ENCODE data around the gene LEMD2.
A peak's percentile ranks its signal among the peaks of the same experiment; 100 is the strongest.

Gene LEMD2

DNA sequence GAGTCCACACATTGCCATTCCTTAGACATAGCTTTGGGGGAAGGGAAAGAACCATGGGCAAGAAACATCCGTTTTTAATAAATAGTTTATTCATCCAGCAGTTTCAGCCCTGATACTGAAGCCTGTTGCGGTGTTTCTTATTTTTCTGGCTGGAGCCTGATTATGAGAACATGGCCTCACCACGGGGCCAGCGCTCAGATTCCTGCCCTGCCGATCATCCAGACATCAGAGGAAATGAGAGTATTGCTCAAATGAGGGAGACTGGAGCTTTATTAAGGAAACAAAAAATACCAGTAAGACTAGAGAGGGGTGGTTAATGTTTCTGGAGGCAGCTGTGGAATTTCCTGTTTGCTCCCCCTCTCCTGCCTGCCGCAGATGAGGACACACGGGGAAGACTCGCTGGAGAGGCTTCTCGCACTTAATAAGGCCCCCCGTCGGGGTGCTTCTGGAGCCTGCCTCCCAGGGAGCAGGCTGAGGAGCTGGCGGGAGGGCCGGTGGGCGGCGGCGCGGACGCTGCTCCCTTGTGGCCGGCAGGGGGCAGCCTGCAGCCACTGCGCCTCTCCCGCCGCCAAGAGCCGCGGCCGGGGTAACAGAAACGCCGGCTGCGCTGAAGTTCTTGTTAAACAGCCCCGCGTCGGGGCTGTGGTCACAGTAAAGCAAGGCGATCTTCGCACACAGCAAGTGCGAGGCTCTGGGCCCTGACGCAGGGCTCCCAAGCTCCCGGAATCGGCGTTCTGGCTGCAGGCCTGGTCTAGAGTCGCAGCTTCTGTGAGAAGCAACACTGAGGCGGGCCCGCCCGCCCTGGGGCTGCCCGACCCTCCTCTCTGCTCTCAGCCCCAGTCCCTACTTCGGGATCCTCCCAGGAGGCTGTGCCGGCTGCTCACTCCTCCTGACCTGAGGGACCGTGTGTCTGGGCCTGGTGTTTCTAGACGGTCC, 17.5 kb downstream of the LEMD2 start:
- DNase-seq, result peak; percentile 51

DNA sequence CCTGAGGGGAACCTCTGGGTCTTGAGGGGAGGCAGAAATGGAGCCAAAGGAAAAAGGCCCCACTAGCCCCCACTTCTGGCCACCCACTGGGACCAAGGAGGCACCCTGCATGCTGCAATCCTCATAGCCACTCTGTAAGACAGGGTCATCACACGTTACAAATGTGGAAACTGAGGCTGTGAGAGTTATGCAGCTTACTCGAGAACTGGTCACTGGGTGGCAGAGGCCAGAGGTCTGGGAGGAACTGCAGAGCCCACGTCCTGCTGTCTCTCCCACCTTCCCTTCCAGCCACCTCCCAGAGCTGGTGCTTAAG, 18.1 kb downstream of the LEMD2 start:
- no peak for DNase-seq

DNA sequence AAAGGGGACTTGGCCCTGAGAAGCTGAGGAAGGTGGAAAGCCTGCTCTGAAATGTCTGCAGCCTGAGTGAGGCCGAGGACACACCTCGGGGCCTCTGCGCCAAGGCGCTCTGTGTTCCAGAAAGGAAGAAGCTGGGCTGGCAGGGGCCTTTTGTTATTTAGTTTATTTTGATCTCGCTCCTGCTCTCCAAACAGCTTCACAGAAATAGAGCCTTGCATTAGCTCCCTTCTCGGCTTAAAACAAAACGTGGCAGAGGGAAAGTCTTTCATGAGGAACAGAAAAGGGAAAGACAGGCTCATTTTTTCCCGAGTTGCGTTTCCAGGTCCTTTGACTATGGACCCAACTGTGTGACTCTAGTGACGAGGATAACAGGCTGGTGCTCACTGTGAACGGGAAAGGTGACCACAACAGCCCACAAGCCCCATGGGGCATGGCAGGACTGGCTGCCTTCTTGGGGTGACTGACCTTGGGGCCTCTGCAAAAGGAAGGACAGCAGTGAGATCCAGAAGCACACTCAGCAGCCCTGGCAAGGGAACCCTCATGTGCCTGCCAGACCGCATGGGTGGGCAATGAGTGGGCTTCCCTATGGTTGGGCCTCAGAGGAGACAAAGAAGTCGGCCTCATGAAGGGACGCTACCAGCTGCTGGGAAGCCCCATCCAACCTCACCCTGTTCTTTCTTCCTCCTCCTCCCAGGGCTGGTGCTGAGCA, 18.7 kb downstream of the LEMD2 start:
- DNase-seq, result no peak

DNA sequence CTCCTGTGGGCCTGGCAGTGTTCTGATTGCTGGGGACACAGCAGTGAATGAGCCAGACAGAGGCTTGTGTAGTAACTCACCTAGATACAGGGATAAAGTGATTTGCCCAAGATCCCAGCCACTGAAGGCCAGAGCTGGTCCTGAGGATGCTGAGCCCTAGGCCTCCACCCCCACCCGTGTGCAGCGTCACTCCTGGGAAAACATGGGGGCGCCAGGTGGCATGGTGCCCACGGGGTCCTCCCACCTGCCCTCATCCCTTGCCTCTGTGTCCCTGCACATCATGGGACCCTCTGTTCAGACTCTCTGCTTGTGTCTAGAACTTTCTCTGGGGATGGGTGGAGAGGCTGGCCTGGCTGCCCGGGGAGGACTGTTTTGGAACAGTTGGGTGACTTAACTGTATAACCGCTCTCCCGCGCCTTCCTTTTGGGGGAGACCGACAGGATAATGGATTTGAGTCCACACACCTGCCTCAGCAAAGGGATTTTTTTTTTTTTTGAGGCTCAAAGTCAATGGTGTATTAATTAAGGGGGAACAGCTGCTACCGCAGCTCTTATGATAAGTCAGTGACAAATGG, 19.6 kb downstream of the LEMD2 start:
- no peak for DNase-seq

DNA sequence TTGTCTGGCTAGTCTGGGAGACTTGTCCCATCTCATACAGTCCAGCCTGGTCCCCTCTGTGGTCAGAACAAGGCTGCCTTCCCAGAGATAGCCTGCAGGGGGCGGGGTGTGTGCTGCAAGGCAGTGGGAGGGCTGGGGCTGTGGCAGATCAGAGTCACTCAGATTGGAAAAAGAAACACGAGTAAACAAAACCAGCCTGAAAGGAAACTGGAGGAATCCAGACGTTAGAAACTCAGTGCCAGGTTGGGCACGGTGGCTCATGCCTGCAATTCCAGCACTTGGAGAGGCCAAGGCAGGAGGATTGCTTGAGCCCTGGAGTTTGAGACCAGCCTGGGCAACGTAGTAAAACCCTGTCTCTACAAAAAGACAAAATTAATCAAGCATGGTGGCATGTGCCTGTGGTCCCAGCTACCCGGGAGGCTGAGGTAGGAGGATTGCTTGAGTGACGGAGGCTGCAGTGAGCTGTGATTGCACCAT, 20.2 kb downstream of the LEMD2 start:
- DNase-seq, result peak; percentile 44

DNA sequence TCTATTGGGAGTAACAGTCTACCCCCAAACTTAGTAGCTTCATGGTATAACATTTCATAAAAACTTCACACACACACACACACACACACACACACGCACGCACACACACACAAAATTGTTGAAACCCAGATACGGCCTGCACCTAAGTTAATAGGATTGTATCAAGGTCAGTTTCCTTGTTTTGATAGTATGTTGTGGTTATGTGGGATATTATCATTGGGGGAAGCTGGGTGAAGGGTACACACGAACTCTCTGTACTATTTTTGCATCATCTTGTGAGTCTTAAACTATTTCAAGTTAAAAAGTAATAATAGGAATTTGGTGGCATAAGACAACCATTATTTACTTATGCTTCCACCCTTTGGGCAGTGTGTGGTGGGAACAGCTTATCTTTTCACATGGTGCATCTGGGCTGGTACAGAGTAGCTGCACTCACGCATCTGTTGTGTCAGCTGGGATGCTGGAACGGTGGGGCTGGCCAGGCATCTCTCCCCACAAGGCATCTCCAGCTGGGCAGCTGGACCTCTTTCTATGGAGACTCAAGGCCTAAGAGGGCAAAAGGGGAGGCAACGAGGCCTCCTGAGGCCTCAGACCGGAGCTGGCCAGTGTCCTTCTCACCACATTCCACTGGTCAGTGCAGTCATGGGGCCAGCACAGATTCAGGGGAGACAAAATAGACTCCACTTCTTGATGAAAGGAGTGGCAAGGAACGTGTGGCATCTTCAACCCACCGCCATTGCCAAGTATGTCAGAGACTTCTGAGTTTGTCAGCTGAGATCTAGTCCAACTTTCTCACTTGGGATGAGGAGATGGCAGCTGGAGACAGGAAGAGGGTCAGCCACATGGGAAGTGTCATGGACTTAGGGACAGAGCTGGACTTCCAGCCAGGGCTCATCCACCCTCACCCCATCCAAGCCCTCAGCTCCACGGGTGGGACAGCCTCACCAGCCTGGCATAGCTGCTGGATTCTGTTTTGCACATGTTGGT, 21.7 kb downstream of the LEMD2 start:
- DNase-seq, result no peak

DNA sequence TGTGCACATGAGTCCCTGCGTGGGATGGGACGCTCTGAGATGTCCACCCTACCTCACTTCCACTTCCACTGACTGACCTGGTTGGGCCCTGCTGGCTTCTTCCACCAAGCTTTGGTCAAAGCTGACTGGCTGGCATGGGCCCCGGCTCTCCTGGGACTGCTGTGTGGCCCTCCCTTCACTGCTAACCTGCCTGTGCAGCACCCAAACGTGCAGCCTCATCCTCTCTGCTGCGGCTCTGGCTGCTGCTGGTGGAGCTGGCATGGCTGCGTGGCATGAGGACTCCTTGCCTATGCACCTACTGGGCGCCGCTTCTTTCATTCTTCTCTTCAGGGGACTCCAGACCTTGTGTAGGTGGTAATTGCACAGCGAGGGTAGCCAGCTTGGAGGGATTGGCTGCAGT, 23.6 kb downstream of the LEMD2 start:
- DNase-seq, result no peak

DNA sequence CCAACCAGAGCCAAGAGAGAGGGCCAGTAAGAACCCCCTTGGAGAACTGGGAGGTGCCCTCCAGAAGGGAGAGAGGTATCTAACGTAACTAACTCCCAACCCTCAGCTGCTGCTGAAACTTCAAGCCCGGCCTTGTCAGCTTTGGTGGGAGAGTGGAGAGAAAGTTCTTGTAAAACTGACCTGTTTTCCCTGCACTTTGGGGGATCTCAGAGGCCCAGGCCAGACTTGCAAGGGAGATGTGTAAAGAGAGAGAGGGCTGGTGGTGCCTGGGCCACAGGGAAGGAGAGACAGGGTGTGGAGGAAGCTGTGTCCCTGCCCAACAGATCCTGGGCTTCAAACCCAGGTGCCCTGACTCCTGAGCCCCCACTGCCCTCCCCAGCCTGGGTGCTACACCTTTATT, 24.9 kb downstream of the LEMD2 start:
- no peak for DNase-seq

DNA sequence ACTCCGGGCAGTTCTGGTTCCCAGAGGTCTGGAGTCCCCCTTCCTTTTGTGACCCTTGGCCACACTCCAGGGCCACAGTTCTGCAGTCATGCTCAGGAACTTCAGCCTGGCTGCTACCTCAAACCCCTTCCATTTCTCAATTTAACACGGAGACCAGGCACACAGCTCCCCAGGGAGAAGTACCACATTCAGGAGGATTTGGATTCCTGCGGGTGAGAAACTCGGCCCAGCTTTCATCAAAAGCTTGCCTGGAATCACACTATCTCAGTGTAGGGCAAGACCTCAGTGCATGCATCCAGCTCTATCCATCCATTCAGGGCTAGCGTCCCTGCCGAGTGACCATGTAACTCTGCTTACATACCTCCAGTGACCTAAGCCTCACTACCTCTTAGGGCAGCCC, 25.4 kb downstream of the LEMD2 start:
- DNase-seq, result no peak

DNA sequence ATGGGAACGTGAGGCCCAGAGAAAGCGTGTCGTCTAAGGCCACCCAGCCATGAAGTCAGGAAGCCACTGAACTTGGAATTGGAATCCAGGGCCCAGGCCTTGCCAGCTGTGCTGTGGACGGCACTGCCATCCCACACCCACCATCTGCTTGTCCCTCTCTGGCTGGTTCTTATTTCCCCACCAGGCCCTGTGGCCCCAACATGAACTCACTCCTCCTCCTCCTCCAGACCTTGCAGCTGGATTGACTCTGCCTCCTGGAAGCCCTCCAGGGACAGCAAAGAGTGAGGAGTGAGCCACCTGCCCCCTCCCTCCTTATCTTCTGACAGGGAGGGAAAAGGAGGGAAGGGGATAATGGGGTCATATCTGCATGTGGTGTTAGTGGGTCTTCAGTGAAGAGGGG, 26.2 kb downstream of the LEMD2 start:
- no peak for DNase-seq

DNA sequence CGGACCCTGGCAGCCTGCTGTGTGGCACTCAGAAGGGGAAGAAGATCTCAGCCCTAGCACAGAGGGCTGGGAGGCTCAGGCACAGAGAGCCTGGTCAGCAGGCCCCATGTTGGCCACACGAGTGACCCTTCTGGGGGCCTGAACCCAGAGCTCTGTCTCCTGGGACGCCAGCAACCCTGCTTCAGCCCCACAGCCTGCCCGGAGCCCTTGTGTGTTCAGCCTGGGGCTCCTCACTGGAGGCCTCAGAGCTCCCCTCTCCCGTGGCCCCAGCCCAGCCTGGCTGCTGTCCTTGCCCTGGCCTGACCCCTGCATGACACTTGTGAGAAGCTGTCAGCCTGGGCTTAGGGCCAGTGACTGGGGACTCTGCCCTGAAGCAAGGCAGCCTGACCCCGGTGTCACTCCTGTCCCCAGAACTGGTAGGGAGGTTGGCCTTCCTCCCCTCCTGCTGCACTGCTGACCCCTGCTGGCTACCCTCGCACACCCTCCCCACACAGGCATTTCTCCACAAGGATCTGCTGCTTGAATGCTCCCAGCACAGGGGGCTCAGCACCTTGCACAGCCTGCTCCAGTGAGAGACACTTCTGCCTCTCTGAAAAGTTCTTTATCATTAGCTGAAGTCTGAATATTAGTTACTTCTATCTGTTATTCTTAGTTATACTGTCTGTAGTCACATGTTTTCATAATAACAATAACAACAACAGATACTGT, 26.9 kb downstream of the LEMD2 start:
- DNase-seq, result peak; percentile 26

DNA sequence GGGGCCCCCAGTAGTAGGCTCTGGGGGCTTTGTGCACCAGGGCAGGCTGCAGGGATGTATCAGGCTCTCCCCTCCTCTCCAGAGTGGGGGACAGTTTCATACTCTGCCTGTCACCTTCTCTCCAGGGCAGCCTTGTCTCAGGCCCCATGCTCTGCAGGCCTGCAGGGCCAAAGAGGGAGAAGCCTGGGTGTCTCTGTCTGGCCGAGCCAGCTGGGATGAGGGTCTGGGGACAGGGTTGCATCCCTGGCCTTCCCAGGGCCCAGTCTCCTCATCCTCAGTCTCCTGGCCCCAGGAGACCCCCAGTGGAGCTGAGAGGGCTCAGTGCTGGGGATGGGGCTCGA, 27.4 kb downstream of the LEMD2 start:
- no peak for DNase-seq

DNA sequence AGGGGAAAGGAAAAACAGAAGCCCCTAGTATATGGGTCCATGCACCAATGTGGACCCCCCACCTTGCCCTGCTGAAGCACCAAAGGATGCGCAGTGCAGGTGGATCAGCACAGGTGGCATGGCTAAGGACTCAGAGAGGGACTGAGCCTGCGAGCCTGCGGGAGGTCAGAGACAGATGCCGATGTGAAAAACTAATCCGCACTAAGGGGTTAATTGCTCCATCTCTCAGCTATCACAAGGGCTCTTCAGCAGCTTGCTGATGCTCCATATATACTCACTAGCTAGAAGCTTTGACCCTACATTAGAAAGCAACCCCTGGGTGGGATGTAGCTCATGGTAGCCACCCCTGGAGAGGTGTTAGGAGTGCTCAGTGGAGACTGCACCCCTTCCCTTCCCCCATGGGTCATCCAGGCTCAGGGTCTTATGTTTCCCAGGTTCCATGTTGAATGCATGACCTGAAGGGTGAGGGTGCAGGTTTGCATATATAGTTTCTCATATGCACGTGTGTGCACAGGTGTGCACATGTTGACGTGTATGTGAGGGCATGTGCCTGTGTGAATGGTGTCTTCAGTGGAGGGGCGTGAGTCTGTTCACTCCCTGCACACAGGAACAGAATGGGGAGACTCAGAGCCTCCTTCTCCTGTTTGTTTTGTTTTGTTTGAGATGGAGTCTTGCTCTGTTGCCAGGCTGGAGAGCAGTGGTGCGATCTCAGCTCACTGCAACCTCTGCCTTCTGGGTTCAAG, 28.9 kb downstream of the LEMD2 start:
- no peak for DNase-seq

DNA sequence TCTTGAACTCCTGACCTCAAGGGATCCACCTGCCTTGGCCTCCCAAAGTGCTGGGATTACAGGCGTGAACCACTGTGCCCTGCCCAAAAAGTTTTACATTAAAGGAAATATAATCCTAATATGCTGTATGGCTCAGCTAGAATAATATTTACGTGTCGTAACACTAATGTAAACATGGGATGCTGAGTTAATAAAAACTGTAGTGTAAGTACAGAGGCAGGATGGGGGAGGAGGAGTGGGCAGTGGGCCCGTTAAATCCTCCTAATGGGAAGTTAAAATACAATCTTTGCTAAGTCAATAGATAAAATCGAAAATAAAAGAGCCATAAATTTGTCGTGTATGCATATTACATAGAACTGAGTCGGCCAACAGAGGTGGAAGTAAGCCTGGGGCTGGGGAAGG, 30.1 kb downstream of the LEMD2 start:
- DNase-seq, result no peak

DNA sequence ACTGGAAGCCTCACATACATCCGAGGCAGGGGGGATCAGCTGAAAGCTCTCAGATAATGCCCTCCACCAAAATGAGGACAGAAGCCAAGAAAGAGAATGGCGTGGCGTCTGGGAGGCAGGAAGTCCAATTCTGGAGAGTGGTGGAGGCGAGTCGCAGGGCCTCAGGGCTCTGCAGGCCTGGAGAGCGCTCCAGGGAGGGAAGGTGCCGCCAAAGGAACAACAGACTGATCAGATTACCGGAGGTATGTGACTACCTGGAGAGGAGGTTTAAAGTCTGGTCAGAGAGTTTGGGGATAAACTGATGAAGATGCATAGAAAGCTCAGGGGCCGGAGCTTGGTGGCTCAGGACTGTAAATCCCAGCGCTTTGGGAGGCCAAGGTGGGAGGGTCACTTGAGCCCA, 31.0 kb downstream of the LEMD2 start:
- no peak for DNase-seq

DNA sequence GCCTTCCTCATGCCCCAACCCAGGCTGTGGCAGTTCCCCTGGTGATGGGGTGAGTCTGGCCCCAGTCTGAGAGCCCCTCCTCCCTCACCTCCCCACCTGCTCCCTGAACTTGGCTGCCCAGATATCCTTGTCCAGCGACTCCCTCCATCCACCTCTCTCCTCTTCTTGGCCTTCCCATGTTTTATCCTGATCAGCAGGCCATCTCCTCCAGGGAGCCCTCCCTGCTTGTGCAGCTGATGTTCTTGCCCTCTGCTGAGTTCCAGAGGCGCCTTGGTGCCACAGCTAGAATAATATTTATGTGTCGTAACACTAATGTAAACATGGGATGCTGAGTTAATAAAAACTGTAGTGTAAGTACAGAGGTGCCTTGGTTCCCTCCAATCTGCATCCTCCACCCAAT, 31.8 kb downstream of the LEMD2 start:
- DNase-seq, result no peak

DNA sequence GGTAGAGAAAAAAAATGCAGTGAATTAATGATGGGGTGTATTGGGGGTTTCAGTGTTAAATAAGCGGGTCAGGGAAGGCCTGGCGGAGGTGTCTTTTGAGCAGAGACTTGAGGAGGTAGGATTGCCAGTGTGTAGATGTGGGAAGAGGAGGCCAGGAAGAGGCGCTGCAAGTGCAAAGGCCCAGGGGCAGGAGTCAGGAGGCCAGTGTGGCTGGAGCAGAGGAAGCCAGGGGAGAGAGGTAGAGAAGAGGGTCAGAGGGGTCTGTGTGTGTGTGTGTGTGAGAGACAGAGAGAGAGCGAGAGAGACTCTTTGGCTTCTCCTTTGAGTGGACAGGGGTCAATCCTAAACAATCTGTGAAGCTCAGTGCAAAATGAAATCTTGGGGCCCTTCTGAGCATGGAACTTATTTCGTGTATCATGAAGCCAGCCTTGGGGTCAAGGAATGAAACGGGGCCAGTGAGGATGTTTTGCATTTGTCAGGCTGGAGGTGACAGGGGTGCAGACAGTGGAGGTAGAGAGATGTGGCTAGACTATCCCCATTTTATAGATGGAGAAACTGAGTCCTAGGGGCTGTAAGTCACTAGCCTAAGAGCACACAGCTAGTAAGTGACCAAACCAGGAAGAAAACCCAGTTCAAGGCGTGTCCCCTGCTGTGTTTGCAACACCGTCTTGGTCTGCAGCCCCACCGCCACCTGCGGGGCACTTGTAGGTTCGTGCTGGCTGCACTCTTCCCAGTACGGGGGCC, 32.5 kb downstream of the LEMD2 start:
- DNase-seq, result no peak

DNA sequence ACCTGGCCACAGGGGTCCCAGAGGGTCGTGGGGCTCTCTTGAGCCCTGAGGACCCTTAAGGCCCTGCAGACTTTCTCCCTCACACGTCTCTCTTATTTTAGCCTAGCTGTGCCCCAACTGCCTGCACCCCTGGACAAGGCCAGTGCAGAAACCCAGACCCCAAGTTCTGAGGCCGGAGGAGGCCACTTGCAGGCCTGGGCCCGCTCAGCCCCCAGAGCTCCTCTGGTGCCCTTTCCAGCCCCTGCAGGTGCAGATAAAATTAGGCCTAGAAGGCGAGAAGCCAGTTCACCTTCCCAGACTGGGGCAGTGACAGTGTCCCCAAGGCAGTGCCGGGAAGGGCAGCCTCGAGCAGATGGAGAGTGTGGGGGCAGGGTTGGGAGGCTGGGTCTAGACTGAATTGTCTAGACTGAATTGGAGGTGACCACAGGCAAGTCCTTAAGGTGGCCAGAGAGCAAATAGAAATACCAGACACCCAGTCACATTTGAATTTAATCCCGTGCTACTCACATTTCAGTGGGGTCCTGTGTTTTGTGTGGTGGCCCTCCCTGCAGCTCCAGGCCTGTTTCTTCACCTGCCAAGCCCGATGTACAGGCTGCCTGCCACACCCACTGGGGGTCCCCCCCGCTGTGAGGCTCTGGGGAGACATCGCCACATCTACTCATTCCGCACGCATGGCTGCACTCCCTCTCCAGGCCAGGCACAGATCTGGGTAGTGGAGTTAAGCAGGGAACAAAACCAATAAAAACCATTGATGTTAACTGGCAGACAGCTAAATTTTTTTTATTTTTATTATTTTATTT, 33.7 kb downstream of the LEMD2 start:
- DNase-seq, result peak; percentile 27

DNA sequence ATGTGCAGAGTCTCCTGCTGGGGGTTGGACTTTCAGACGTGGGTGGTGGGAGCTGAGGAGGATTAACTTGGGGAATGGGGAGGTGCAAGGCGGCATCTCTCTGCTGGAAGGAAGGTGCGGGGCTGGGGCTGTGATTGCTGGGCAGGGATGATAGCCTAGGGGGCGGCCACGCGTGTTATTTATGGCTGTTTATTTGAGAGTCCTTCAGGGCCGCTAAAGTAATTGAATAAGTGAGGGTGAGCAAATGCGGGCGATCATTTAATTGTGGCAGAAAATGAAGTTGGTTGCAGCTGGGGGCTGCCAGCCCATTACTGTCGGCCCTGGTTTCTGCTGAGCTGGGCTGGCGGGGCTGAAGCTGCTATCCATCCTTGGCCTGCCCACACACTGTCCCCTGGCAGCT, 34.7 kb downstream of the LEMD2 start:
- no peak for DNase-seq

DNA sequence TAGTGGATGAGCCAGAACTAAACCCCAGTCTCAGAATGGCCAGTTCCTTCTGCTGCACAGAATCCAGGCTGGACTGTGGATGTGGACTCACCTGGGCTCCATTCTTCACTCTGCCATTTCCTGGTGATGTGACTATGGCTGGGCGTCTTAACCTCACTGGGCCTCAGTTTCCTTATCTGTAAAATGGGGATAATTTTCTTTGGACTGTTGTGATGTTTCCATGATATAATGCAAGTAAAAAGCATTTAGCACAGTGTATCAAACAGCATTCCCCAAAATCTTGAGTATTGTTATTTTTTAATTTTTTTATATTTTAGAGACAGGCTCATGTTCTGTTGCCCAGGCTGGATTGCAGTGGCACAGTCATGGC, 36.3 kb downstream of the LEMD2 start:
- DNase-seq, result no peak
